ENCODE results near the gene SLC7A8.

Gene SLC7A8

DNA sequence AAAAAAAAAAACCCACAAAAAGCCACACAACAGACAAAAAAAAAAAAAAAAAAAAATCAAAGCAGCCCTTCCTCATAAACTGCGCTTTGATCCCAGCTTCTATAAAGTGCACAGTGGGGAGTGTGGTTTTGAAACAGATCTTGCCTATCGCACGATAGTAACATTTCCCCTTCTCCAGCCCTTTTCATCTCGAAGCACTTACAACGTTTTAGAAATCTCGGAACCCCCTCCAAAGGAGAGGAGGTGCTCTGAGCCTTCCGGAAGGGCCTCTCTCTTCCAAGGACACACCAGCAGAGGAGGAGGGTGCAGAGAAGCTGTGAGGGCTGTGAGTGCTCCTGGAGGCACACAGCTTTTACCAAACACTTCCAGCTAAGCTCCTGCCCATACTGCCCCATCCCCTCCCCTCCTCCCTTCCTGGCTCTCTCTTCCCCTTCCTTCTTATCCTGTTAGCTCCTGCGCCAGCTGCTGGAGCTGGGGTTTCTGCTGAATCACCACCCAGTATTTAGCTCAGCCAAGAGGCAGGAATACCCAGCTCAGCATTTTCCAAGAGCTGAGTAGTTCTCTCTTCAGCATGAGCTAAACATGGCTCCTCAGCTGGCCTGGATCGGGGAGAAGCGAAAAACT is 28.4 kb downstream of the SLC7A8 start:
- DNase-seq = no peak

DNA sequence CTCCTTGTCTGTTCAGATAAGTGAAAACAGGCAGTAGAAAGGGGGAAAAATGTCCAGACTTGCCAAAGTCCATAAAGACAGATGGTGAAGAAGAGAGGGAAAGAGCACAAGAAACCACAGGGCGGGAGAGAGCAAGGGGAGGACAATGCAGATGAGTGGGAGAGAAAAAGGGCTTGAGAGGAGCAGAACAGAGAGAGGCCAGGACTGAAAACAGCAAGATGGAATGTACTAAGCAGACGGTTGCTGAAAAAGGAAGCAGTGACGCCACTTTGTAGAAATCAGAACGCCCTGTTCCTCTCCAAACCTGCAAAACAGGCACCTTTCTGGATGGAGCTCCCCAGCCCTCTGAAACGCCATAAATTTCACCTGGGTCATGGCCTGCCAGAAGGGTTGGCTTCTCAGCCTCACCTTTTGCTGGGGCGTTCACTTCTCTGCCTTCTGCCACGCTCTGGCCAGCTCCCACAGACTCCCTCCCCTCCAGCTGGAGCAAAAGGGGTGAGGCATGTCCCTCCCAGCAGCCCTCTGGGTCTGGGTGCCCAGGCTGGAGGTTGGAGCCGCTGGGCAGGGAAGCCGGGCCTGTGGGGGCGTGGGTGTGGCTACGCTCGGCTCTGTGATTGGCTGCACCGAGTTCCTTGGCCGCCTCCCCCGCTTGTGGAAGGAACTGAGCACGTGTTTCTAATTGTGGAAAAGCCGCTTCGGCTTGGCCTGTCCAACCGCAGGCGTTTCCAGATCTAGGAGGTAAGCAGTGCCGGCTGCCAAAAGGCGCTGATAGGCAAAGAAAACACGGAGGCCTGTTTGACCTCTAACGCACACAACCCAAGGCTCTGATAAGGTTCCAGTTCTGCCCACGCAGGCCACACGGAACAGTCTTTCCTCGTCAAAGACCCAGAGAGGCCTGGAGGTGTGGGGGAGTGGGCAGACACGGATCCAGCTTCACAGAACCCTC is 29.3 kb downstream of the SLC7A8 start:
- DNase-seq = no peak

DNA sequence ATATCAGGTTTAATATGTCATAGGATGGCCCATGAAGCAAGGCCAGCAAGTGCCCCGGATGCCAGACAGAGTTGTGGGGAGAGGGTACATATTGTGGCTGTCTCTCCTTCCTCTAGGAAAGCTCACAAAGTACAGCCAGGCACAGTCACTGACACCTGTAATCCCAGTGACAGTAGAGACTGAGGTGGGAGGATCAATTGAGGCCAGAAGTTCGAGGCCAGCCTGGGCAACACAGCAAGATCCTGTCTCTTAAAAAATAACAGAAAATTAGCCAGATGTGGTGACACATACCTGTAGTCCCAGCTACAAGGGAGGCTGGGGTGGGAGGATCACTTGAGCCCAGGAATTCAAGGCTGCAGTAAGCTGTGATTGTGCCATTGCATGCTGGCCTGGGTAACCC is 32.1 kb downstream of the SLC7A8 start:
- DNase-seq = no peak

DNA sequence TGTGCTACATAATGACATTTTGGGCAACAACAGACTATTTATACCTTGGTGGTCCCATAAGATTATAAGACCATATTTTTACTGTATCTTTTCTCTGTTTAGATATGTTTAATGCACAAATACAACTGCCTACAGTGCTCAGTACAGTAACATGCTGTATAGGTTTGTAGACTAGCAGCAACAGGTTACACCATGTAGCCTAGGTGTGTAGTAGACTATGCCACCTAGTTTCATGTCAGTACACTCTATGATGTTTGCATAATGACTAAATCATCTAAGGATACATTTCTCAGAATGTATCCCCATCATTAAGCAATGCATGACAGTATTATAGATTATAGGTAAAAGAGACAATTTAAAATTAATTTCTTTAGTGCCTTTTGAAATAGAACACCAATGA is 33.7 kb downstream of the SLC7A8 start:
- DNase-seq = no peak

DNA sequence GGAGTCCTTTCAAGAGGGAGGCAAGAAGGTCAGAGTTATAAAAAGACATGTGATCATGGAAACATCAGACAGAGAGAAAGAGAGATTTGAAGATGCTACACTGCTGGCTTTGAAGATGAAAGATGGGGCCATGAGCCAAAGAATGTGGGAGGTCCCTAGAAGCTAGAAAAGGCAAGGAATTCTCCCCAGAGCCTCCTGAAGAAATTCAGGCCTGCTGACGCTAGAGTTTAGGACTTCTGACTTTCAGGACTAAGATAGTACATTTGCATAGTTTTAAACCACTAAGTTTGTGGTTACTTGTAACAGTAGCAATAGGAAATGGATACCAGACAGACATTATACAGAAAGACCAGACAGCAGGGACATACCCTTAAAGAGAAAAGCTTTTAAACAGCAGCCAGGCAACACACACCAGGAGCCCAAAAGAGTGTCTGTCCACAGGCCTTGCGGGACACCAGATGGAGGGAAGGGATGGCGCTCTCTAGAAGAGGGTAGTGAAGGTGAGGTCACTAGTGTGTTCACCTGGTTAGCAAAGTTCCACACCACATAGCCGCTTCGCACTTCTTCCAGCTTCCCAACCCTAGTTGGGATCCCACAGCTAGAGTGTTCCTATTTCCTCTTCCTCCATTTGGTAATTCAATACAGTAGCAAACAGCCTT is 34.7 kb downstream of the SLC7A8 start:
- no peak for DNase-seq

DNA sequence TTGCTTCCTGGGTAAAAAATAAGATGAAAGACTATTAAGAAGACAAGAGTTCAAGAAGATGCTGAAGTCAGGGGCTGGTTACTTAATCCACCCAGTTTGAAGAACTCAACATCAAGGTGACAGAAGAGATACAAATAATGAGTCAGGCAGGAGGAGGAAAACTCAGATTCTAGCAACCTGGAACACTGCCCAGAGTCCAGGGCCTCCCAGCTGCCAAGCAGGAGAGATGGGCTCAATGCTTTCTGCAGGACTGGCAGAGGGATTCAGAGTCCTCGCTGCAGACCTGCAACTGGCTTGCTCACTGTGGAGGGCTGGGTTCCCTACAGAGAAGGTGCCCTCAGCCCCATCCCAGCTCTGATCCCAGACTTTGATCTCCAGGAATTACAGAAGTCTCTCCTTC is 35.8 kb downstream of the SLC7A8 start:
- no peak for DNase-seq

DNA sequence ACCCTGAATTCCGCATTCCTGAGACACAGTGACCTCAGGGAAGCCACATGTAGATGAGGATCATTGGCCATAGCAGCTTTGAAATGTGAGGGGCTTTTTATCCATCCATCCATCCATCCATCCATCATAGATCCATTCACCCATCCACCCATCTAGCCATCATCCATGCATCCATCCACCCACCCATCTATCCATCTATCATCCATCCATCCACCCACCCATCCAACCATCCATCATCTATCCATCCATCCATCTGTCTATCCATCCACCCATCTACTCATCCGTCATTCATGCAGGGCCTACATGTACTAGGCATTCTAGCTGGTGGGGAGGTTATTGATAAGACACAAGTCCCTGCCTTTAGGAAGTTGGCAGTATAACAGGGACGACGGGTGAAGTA is 36.5 kb downstream of the SLC7A8 start:
- DNase-seq = no peak

DNA sequence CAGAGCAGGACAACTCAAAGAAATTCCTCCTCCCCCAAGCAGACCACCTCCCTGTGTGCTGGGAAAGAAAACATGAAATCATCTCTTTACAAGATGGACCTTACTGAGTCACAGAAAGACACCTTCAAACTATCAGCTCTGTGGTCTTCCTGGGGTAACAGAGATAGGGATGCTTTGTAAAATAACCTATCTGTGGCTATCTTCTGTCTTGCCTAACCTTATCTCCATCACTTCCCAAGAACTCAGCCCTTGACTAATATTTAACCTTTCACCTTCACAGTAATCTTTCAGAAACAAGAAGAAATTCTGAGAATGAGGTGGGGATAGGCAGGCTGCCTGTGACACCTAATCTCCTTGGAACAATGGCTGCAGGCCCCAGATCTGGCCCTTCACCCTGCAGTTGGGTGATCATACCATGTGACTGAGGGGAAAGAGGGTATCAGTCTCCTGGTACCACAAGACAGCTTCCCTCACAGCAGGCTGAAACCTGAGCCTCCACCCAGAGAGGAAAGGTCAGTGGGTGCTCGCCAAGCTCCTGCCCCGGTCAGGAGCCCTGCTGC is 37.0 kb downstream of the SLC7A8 start:
- DNase-seq = no peak

DNA sequence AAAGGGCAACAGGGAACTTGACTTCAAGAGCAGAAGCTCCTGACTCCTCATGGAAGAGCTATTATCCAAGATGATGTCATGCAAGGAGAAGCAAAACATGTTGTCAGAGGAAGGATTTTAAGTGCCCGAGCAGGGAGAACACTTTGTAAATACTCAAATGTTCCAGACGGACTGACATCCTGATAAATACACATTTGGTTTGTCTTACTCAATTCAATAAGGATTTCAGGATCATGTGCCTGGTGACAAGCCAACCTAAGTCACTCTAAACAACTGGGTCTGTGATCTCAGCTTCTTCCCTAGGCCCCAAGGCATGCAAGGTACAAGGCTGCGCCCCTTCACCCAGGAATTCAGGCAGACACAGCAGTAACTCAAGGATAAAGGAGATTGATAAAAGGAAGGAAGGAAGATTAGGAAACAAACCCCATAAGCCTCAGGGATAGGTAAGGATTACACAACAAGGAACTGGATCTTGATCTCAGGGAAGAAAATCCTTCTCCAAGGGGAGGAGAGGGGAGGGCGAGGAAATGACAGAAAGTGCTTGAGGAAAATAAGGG is 37.6 kb downstream of the SLC7A8 start:
- DNase-seq = no peak

DNA sequence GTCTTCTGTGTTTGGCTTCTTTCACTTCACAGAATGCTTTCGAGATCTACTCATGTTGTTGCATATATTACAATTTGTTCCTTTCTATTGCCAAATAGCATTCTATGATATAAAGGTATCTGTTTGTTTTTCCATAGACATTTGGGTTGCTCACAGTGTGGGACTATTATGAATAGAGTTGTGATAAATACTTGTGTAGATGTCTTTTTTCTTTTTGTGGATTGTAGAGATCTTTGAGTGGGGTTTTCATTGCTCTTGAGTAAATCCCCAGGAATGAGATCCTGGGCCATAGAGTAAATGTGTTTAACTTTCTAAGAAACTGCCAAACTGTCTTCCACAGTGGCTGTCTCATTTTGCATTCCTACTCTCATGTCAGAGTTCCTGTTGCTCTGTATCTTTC is 39.5 kb downstream of the SLC7A8 start:
- DNase-seq = no peak

DNA sequence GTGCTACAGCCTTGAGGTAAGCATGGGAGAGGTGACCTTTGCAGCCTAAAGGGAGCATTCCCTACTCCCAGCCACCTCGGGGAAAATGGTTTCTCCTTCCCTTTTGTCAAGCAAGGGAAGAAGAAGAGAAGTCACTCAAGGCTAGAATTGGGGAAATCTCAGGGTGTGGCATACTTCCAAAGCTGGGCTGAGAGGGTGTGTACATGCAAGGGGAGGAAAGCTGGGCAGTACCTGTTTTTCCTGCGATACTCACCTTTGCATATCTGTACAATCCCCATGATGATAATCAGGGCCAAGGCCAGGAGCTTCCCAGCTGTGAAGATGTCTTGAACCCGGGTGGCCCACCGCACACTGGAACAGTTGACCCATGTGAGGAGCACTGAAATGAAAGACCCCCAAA is 40.6 kb downstream of the SLC7A8 start:
- DNase-seq = no peak

DNA sequence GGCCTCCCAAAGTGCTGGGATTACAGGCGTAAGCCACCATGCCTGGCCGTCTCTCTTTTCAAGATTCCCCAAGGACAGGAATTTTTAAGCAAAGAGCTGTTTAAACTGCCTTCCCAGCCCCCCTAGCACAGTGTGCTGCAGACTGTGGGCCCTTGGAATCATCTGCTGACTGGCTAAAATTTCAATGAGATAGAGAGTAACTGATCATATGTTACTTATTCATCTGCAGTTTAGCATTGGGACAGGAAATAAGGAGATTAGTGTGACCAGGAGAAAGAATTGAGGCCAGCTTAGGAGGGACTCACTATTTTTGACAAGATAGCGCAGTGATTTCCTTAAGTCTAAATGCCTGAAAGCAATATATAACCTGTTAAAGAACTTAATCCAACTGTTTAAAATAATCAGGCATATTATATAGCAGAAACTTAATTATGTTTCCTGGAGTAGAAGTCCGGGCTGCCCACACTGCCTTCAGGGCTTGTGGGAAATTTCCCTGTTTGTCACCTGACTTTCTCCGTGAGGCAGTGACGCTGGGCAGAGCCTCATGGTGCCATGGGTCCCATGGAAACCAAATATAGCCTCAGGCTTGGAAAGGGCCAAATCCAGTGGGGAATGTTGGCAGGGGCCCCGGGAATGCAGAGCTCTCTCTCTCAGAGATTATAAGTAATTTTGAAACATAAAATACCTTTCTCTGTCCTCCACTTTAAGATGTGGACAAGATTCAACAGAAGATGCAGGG is 41.6 kb downstream of the SLC7A8 start:
- no peak for DNase-seq

DNA sequence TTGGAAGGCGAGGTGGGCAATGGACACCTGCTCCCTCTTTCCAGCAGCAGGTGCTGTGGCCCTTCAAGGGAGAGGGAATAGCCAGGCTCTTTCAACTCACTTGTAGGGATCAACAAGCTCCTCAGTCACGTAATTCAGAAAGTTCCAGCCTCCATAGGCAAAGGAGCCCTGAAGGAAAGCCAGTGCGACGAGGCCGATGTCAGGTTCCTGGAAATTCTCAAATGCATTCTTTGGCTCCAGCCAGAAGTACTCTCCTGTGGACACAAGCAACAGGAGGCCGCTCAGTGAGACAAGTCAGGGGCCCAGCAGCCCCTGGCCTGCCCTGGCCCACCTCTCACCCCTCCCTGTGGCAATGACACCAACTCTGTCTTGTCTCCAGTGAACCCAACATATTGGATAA is 43.1 kb downstream of the SLC7A8 start:
- no peak for DNase-seq

DNA sequence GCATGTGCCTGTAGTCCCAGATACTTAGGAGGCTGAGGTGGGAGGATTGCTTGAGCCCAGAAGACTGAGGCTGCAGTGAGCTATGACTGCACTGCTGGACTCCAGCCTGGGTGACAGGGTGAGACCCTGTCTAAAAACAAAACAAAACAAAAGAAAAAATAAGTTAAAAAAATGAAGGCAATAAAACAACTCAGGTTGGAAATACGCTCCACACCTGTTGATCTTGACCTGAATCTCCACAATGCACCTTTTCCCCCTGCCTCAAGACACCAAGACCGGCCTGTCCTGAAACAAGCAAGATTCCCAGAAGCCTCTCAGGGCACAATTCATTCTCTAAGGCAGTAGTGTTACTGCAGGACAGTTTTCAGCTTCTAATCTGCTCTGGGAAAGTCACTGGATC is 43.6 kb downstream of the SLC7A8 start:
- no peak for DNase-seq

DNA sequence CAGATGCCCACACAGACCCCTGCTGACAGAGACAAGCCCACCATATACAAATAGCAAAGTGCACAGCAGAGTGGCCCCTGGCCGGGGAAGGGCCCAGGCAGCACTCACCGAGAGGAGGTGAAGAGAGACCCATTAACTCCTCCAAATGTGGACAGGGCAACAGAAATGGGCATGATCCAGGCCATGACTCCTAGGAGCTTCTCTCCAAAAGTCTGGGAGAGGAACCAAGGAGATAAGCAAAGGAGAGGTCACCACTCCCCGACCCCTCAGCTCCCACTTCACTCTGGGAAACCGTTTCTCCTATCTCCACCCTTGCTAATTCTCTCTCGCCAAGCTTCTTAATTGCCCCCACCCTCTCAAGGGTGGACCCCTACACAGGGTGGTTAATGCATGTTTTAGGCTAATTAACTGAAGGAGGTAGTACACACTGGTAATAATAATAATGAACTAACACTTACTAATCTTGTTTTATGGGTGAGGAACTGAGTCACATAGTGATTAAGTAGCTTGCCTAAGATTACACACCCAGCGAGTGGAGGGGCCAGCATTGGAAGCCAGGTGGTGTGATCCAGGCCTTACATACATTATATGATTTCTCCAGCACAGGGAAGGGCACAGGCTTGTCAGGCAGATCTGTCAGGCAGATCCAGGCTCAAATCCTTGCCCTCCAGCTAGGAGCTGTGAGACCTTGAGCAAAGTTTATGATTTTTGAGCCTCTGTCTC is 45.5 kb downstream of the SLC7A8 start:
- DNase-seq = no peak

DNA sequence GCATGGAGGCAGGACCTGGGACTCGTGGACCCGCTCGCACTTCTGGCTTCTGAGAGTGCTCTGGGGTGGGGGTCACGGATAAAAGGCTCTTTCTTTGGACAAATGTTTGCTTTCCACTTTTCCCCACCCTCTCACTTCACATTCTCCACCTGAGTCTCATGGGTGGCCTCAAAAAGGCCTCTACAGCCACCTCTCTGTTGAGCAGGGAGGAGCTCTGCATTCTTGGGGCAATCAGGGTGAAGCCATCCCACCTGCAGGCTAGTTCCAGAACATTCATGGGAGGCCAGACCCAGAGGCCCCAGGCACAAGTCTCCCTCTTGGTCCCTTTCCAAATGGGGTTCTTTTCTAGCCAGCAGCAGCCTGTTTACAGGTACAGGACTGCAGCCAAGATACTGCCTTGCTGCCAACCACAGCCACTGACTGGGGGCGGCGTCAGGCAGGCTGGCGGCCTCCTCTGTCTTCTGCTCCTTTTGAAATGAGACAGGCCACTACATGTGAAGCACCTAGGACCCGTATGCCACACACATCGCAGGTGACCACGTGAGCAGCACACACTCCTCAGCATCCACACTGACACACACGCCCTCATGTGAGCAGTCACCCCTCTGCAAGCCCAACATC is 46.2 kb downstream of the SLC7A8 start:
- DNase-seq = no peak

DNA sequence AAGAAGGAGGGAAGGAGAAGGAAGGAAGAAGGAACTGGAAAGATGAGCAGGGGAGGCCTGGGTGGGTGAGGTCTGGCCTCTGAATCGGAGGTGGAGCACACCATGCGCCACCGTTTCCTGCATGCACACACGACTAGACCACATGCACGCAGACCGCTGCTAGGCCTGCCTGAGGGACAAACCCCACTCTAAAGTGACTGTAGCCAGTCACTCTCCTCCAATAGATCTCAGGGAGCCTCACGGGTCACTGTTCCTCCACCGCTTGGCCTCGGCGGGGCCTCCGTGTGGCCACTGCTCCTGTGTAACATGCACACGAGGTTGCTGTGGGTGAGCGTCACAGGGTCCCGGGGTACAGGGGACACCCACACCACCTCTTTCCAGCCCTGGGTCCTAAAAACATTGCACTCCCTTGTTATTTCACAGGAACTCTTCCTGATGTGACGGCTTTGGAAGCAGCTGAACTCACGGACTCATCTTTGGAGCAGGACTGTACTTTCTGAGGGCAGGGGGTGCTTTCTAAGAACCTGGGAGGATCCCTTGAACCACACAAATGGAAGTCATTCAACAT is 46.8 kb downstream of the SLC7A8 start:
- DNase-seq = no peak

DNA sequence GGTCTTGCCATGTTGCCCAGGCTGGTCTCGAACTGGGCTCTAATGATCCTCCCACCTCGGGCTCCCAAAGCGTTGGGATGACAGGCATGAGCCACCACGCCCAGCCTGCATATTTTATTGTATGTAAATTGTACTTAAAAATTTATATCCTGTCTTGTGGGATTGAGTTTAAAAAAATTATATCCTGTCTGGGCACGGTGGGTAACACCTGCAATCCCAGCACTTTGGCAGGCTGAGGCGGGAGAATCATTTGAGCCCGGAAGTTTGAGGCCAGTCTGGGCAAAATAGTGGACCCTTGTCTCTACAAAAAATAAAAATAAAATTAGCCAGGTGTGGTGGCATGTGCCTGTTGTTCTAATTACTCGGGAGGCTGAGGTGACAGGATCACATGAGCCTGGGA is 50.5 kb downstream of the SLC7A8 start:
- DNase-seq = no peak

DNA sequence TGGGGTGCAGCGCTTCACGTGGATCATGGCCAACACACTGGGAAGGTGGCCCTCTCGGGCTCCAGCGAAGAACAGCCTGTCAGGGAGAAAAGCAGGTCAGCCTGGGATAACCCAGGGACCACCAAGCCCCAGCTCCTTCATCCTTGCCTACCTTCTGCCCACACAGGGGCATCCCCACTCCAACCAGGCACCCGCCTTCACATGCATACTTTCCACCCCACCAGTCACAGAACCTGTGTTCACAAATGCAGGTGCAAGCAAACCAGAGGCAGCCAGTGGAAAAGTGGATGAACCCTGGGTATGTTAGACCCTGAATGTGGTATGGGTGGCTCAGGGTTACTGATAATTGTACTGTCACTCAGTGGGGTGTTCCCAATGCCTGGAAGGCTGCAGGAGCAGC is 52.0 kb downstream of the SLC7A8 start:
- no peak for DNase-seq

DNA sequence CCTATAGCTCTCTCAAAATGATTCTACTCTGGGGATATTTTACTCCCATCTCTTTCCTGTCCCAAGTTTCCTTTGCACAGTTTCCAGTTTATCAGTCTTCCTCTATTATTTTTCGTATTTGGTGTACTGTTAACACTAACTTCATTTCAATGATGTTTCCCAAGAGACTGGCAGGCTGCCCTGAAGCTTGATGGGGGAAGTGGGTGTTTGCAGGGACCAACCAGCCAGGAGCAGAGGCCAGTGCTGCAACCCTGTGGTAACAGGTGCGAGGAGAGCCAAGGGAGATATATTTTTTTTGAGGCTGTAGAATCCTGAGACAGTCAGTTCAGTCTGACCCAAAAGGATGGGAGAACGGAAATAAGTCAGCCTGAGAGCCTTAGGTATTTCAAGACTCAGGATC is 52.6 kb downstream of the SLC7A8 start:
- peak; percentile 41 to 62 for DNase-seq

DNA sequence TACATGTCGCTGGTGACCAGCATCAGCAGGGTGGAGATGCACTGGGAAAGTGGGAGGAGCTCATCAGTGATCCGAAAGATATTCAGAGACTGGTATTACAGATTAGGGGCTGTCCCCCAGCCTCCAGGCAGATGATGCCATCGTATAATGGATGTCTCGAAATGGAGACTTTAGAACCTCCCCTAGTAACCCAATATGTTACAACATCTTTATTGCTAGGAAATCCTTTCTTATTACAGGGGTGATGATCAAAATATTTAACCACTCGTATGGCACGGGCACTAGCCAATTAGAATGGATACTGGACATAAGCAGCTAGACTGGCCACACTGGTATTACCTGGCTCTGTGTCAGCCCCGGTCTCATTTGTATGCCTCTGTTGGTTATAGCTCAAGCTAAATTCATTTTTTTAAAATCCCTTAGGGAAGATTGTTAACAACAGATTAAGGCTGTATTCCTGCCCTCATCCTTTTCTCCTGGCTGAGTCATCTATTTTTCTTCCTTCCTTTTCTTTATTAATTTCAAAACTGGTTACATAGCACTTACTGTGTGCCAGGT is 53.6 kb downstream of the SLC7A8 start:
- DNase-seq = no peak

All from Kasumi-1 (cell line).